Activated naive CD8-positive, alpha-beta T cell treated with anti-CD3 and anti-CD28 coated beads, Interleukin-2, amount 50 U/mL, for 24 hours (primary cell): ENCODE data around the gene PDE1C.

Experiments
- ATAC-seq: fragments of 150-1000 bp; cut with Tn5 transposase; one replicate; pipeline ENCODE4 v1.10.0; 2021
- DNase-seq: peaks from one replicate; pipeline ENCODE4 v3.0.0; 2021
- H3K27ac Mint-ChIP-seq: one replicate; pipeline ENCODE4 v1.8.0; 2021; ENCODE audit warnings: mild to moderate bottlenecking, mixed read lengths
- H3K27me3 Mint-ChIP-seq: one replicate; pipeline ENCODE4 v1.8.0; 2021; ENCODE audit warnings: mixed read lengths
- H3K36me3 Mint-ChIP-seq: one replicate; pipeline ENCODE4 v1.8.0; 2021; ENCODE audit warnings: low read depth, mixed read lengths
- H3K4me1 Mint-ChIP-seq: one replicate; pipeline ENCODE4 v1.8.0; 2021; ENCODE audit warnings: mixed read lengths
- H3K4me3 Mint-ChIP-seq: one replicate; pipeline ENCODE4 v1.8.0; 2021; ENCODE audit warnings: mild to moderate bottlenecking, moderate library complexity, mixed read lengths
- H3K9me3 Mint-ChIP-seq: one replicate; pipeline ENCODE4 v1.8.0; 2021; ENCODE audit warnings: mixed read lengths

PDE1C gene

GRCh38 chr7:32042900-32043299, 27.3 kb downstream of the PDE1C start:
- Mint-ChIP-seq H3K36me3 (no peaks in the 10 kb centered on the region), H3K4me1 (no peaks in the 10 kb centered on the region), H3K9me3 (peaks cover 5% of the 10 kb centered on the region), H3K4me3 (no peak overlapping the region), H3K27me3 (no peaks in the 10 kb centered on the region), H3K27ac (no peak overlapping the region)
- ATAC-seq (no peak), DNase-seq (no peak)

- ATAC-seq (no peak), DNase-seq (no peak)
- Mint-ChIP-seq H3K4me3 (no peak overlapping the region), H3K36me3 (no peaks in the 10 kb centered on the region), H3K27ac (no peak overlapping the region), H3K27me3 (peaks cover 1% of the 10 kb centered on the region), H3K4me1 (no peaks in the 10 kb centered on the region), H3K9me3 (peaks cover 5% of the 10 kb centered on the region)
Measured at GRCh38 chr7:32039000-32039756, 31.0 kb downstream of the PDE1C start.

GRCh38 chr7:32037650-32038198, 32.5 kb downstream of the PDE1C start:
- Mint-ChIP-seq H3K27ac (no peak overlapping the region), H3K9me3 (peaks cover 4% of the 10 kb centered on the region), H3K4me1 (no peaks in the 10 kb centered on the region), H3K27me3 (peaks cover 1% of the 10 kb centered on the region), H3K36me3 (no peaks in the 10 kb centered on the region), H3K4me3 (no peak overlapping the region)
- DNase-seq: no peak
- ATAC-seq: no peak

- Mint-ChIP-seq H3K27ac (no peak overlapping the region), H3K9me3 (peaks cover 6% of the 10 kb centered on the region), H3K27me3 (peaks cover 1% of the 10 kb centered on the region), H3K4me3 (no peak overlapping the region), H3K4me1 (no peaks in the 10 kb centered on the region), H3K36me3 (no peaks in the 10 kb centered on the region)
- no peak for ATAC-seq
- DNase-seq: no peak
Measured at GRCh38 chr7:32036557-32036956, 33.6 kb downstream of the PDE1C start.

- no peak overlapping the region for H3K4me3 Mint-ChIP-seq
- H3K27me3 Mint-ChIP-seq: peaks cover 1% of the 10 kb centered on the region
Measured at GRCh38 chr7:32034052-32034451, 36.2 kb downstream of the PDE1C start.

GRCh38 chr7:32033006-32033405, 37.2 kb downstream of the PDE1C start:
- Mint-ChIP-seq H3K4me3 (no peak overlapping the region), H3K27me3 (peaks cover 1% of the 10 kb centered on the region), H3K36me3 (no peaks in the 10 kb centered on the region), H3K27ac (no peak overlapping the region), H3K9me3 (peaks cover 8% of the 10 kb centered on the region), H3K4me1 (no peaks in the 10 kb centered on the region)
- DNase-seq (no peak), ATAC-seq (no peak)

More at GRCh38 chr7:32034052-32034451, 36.2 kb downstream of the PDE1C start:
- peaks cover 8% of the 10 kb centered on the region for H3K9me3 Mint-ChIP-seq
- DNase-seq (no peak), ATAC-seq (no peak)
- no peaks in the 10 kb centered on the region for H3K36me3 Mint-ChIP-seq
- H3K27ac Mint-ChIP-seq: no peak overlapping the region
- H3K4me1 Mint-ChIP-seq: no peaks in the 10 kb centered on the region

GRCh38 chr7:32032211-32032610, 38.0 kb downstream of the PDE1C start:
- H3K27me3 Mint-ChIP-seq: peaks cover 1% of the 10 kb centered on the region
- H3K36me3 Mint-ChIP-seq: no peaks in the 10 kb centered on the region
- ATAC-seq: no peak
- H3K4me1 Mint-ChIP-seq: no peaks in the 10 kb centered on the region
- no peak overlapping the region for H3K27ac Mint-ChIP-seq
- no peak overlapping the region for H3K4me3 Mint-ChIP-seq
- H3K9me3 Mint-ChIP-seq: peaks cover 8% of the 10 kb centered on the region
- no peak for DNase-seq

GRCh38 chr7:32030904-32031692, 39.1 kb downstream of the PDE1C start:
- Mint-ChIP-seq H3K27ac (no peak overlapping the region), H3K4me3 (no peak overlapping the region), H3K9me3 (peaks cover 8% of the 10 kb centered on the region), H3K36me3 (no peaks in the 10 kb centered on the region), H3K27me3 (peaks cover 1% of the 10 kb centered on the region), H3K4me1 (no peaks in the 10 kb centered on the region)
- ATAC-seq: no peak
- no peak for DNase-seq

GRCh38 chr7:32026083-32026425, 44.2 kb downstream of the PDE1C start:
- Mint-ChIP-seq H3K36me3 (no peaks in the 10 kb centered on the region), H3K27me3 (no peaks in the 10 kb centered on the region), H3K4me1 (no peaks in the 10 kb centered on the region), H3K9me3 (peaks cover 7% of the 10 kb centered on the region), H3K27ac (no peak overlapping the region), H3K4me3 (no peak overlapping the region)
- no peak for DNase-seq
- ATAC-seq: no peak

GRCh38 chr7:32025381-32026082, 44.7 kb downstream of the PDE1C start:
- Mint-ChIP-seq H3K4me1 (no peaks in the 10 kb centered on the region), H3K9me3 (peaks cover 7% of the 10 kb centered on the region), H3K27ac (no peak overlapping the region), H3K36me3 (no peaks in the 10 kb centered on the region), H3K4me3 (no peak overlapping the region), H3K27me3 (no peaks in the 10 kb centered on the region)
- ATAC-seq (no peak), DNase-seq (no peak)

GRCh38 chr7:32023376-32023775, 46.8 kb downstream of the PDE1C start:
- Mint-ChIP-seq H3K27ac (no peak overlapping the region), H3K27me3 (no peaks in the 10 kb centered on the region), H3K4me1 (no peaks in the 10 kb centered on the region), H3K9me3 (peaks cover 7% of the 10 kb centered on the region), H3K4me3 (no peak overlapping the region), H3K36me3 (no peaks in the 10 kb centered on the region)
- DNase-seq (no peak), ATAC-seq (no peak)

- H3K27me3 Mint-ChIP-seq: no peaks in the 10 kb centered on the region
- peaks cover 7% of the 10 kb centered on the region for H3K9me3 Mint-ChIP-seq
- H3K4me1 Mint-ChIP-seq: no peaks in the 10 kb centered on the region
- no peak for DNase-seq
- no peak overlapping the region for H3K4me3 Mint-ChIP-seq
- no peaks in the 10 kb centered on the region for H3K36me3 Mint-ChIP-seq
- ATAC-seq: no peak
- no peak overlapping the region for H3K27ac Mint-ChIP-seq
Measured at GRCh38 chr7:32022966-32023365, 47.2 kb downstream of the PDE1C start.

GRCh38 chr7:32020551-32021159, 49.6 kb downstream of the PDE1C start:
- DNase-seq (no peak), ATAC-seq (no peak)
- Mint-ChIP-seq H3K27ac (no peak overlapping the region), H3K36me3 (no peaks in the 10 kb centered on the region), H3K27me3 (no peaks in the 10 kb centered on the region), H3K4me3 (no peak overlapping the region), H3K4me1 (no peaks in the 10 kb centered on the region), H3K9me3 (peaks cover 7% of the 10 kb centered on the region)

GRCh38 chr7:32018845-32019578, 51.2 kb downstream of the PDE1C start:
- Mint-ChIP-seq H3K36me3 (peaks cover 2% of the 10 kb centered on the region), H3K27me3 (no peaks in the 10 kb centered on the region), H3K27ac (no peak overlapping the region), H3K9me3 (peaks cover 8% of the 10 kb centered on the region), H3K4me3 (no peak overlapping the region), H3K4me1 (no peaks in the 10 kb centered on the region)
- ATAC-seq (no peak), DNase-seq (no peak)
